Ectodermal cell (in vitro differentiated cells): ENCODE results near the gene RAB11FIP5.

ENCODE experiments used
- H3K27ac ChIP-seq: 2 replicates; pipeline ENCODE4 v1.7.0; 2013; ENCODE audit warnings: mild to moderate bottlenecking, low read depth, low read length; ENCODE audit not compliant: insufficient read depth, poor library complexity, severe bottlenecking
- H3K27me3 ChIP-seq: 2 replicates; pipeline ENCODE4 v1.7.0; 2013; ENCODE audit warnings: mild to moderate bottlenecking, low read length; ENCODE audit not compliant: insufficient read depth, control insufficient read depth, poor library complexity, severe bottlenecking
- H3K36me3 ChIP-seq: one replicate; pipeline ENCODE4 v1.7.0; 2013; ENCODE audit warnings: low read length; ENCODE audit not compliant: control insufficient read depth, insufficient read depth
- H3K4me1 ChIP-seq: one replicate; pipeline ENCODE4 v1.7.0; 2013; ENCODE audit warnings: low read length; ENCODE audit not compliant: control insufficient read depth, insufficient read depth
- H3K4me3 ChIP-seq: 2 replicates; pipeline ENCODE4 v1.7.0; 2013; ENCODE audit warnings: low read depth, low read length, control low read depth; ENCODE audit not compliant: insufficient read depth
- H3K9me3 ChIP-seq: 2 replicates; pipeline ENCODE4 v1.7.0; 2013; ENCODE audit warnings: mild to moderate bottlenecking, low read length, moderate library complexity; ENCODE audit not compliant: control insufficient read depth
- WGBS, 2 experiments: methylation state at CpG; one replicate each; pipeline ENCODE4 v1.1.7; 2013; ENCODE audit warnings: missing lambda C conversion rate in 2 of 2; 5-methylcytosine and 5-hydroxymethylcytosine counted together

RAB11FIP5 gene

DNA sequence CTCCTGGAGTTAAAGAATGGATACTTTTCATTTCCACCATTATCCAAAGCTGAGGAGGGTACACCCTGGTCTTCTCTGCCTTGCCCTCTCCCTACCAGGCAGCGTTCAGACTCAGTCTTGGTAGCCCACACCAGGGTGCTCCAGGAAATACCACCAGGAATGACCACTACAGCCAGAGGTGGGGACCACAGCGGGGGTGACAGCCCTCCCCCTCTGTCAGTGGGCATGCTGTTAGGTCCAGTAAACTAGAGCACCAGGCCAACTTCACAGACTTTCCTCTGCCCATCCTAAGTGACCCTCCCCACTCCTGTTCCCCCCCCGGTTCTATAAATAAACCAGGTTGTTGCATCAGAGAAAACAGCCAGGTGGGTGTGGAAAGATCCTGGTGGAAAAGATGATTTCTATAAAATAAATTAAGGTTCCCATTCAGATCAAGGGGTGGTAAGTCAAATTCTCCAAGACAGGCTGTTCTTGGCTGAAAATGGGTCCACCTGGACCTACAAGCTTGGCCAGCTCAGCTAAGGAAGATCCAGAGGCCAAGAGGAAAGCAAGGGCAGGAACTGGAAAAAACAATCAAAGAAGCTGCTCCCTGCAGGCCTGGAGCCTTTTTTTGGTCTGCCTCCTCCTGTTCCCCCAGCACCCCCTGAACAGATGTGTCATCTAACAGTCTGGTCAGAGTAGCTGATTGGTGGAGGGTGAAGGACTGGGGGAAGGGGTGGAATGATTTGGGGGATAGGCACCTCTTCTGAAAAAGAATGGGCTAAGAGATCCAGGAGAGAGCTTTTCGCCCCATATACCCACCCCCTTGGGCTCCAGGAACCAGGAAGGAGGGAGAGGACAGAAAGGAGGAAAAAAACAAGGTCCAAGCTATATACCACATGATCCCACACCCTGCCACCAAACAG, 2.3 kb downstream of the RAB11FIP5 start:
- 75 to 79% methylated on average over 3 to 4 of the region's 4 CpGs for WGBS, 2 experiments
- Histone ChIP-seq H3K4me1 (peaks cover 12% of the 10 kb centered on the region), H3K27ac (no peak overlapping the region), H3K9me3 (no peaks in the 10 kb centered on the region), H3K4me3 (no peak overlapping the region), H3K27me3 (peaks cover 40% of the 10 kb centered on the region), H3K36me3 (no peaks in the 10 kb centered on the region)

DNA sequence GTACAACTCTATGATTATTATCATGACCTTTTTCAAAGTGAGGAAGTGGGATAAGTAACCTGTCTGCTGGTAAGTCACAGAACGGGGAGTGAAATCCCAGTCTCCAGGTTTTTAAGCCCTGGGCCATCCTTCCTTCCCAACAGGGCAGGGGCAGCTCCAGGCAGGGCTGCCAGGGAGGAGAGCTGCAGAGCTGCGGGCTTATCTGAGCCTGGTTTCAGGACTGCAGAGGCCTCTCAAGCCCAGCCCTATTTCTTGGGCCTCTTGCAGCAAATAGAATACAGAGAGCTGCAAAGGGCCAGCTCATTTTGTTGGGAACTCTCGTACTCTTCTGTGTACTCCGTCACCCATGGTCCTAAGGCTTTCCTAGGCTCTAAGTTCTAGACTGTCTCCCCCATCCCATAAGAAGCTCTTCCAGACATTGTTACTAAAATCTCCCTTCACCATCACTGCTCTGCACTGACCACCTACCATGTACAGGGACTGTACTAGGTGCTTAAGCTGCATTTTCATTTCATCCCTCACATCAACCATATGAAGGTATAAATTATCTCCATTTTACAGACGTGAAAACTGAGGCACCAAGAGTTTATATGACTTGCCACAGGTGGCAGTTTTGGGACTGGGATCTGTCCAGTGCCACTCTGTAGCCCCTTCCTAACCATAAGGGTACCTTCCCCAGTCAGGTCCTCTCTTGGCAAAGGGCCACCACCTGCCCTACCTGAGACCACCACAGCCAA, 3.1 kb downstream of the RAB11FIP5 start:
- peaks cover 40% of the 10 kb centered on the region for H3K27me3 ChIP-seq
- H3K36me3 ChIP-seq: no peaks in the 10 kb centered on the region
- H3K27ac ChIP-seq: no peak overlapping the region
- no peaks in the 10 kb centered on the region for H3K9me3 ChIP-seq
- 92 to 93% methylated on average over 5 of the region's 5 CpGs for whole genome bisulfite sequencing, 2 experiments
- peaks cover 12% of the 10 kb centered on the region for H3K4me1 ChIP-seq
- no peak overlapping the region for H3K4me3 ChIP-seq

DNA sequence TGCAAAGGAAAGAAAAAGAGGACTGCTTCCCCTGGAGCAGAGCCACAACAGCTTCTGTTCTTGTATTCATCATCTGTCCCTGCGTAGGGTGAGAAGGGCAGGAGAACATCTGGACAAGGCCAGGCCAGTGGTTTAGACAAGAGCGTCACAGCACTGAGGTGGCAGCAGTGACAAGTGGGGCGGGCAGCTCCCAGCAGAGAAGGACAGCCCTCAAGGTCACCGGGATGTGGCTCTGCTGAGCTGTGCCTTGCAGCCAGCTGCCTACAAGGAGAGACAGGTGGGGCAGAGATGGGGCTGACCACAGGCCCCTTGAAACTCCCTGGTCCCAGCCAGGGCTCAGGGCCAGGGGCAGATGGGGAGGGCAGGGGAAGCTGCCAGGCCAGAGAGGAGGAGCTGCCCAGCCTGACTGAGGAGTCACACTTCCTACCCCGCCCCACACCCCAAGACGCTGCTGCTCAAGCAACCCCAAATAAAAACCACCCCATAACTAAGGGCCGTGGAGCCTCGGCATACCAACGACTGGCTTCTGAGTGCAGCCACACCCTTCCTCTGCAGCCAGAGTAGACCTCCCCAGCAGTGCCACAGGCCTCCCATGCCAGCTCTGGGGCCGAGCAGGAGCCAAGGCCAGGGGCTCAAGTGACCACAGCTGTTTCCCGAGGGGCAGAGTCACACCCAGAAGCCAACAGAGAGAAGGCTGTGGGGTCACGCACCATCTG, 5.4 kb downstream of the RAB11FIP5 start:
- no peak overlapping the region for H3K4me3 ChIP-seq
- H3K36me3 ChIP-seq: no peaks in the 10 kb centered on the region
- no peak overlapping the region for H3K27ac ChIP-seq
- H3K27me3 ChIP-seq: peaks cover 24% of the 10 kb centered on the region
- 81 to 83% methylated on average over 12 of the region's 12 CpGs for WGBS, 2 experiments
- peaks cover 12% of the 10 kb centered on the region for H3K4me1 ChIP-seq
- no peaks in the 10 kb centered on the region for H3K9me3 ChIP-seq

DNA sequence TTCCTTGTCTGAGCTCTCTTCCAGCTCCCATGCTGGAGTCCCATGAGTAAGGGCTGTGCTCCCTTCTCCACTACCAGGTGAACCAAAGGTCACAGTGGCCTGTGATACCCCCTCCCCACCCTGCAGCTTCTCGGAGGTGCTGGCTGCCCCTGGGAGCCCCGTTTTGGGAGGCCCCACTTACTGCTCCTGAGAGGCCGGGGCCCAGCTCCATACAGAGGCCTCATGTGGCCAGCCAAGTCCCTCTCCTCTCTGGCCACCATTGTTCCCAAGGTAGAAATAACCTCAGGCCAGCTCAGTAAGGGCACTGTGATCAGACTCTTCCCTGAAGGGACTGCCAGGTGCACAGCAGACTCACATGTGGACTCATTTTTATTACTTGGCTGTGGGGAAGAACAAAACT, 6.0 kb downstream of the RAB11FIP5 start:
- WGBS, 2 experiments: 86 to 91% methylated on average over 3 of the region's 3 CpGs

DNA sequence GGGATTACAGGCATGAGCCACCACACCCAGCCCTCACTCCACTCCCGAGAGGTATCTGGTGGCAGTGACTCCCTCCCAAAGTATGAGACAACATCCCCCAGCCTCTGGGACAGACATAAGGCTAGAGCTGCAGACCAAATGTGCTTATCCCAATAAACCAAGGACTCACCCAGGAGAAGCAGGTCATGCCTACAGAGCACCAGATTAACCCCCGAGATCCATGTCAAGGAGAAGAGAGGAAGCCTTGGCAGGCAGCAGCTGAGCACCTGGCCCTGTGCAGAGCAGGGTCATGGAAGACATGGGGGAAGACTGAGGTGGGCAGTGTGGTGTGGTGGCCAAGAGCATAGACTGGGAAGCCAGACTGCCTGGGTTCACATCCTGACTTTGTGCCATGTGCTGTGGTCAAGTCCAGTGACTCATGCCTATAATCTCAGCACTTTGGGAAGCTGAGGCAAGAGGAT, 7.2 kb downstream of the RAB11FIP5 start:
- Histone ChIP-seq H3K4me3 (no peak overlapping the region), H3K36me3 (no peaks in the 10 kb centered on the region), H3K27me3 (peaks cover 5% of the 10 kb centered on the region), H3K4me1 (peaks cover 2% of the 10 kb centered on the region), H3K27ac (no peak overlapping the region), H3K9me3 (no peaks in the 10 kb centered on the region)
- WGBS, 2 experiments: 95% methylated on average over 2 of the region's 2 CpGs

More for the DNA sequence above, 6.0 kb downstream of the RAB11FIP5 start:
- H3K27me3 ChIP-seq: peaks cover 18% of the 10 kb centered on the region
- no peak overlapping the region for H3K27ac ChIP-seq
- H3K4me1 ChIP-seq: peaks cover 12% of the 10 kb centered on the region
- no peak overlapping the region for H3K4me3 ChIP-seq
- no peaks in the 10 kb centered on the region for H3K9me3 ChIP-seq
- no peaks in the 10 kb centered on the region for H3K36me3 ChIP-seq

DNA sequence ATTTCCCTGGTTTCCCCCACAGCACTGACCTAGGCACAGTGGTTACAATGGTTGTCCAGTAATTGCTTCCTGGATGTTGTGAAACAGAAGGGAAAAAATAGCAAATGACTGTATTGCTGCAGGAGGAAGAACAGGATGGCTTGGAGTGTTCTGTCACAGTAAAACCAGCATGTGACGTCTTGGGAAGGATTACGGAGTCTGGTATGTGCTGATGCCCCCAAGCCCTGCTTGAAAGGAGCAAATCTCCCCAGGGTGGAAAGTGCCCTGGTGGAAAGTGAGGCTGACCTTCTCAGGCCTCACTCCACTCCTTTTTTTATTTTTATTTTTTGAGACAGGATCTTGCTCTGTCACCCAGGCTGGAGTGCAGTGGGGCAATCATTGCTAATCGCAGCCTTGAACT, 7.8 kb downstream of the RAB11FIP5 start:
- 85 to 89% methylated on average over 3 of the region's 3 CpGs for WGBS, 2 experiments
- H3K36me3 ChIP-seq: no peaks in the 10 kb centered on the region
- H3K4me1 ChIP-seq: no peaks in the 10 kb centered on the region
- H3K9me3 ChIP-seq: no peaks in the 10 kb centered on the region
- no peak overlapping the region for H3K4me3 ChIP-seq
- H3K27me3 ChIP-seq: no peaks in the 10 kb centered on the region
- H3K27ac ChIP-seq: no peak overlapping the region

GRCh38 chr2:73103018-73103542, 9.7 kb downstream of the RAB11FIP5 start:
- no peak overlapping the region for H3K4me3 ChIP-seq
- no peaks in the 10 kb centered on the region for H3K4me1 ChIP-seq
- H3K36me3 ChIP-seq: no peaks in the 10 kb centered on the region
- no peaks in the 10 kb centered on the region for H3K27me3 ChIP-seq
- no peak overlapping the region for H3K27ac ChIP-seq
- no peaks in the 10 kb centered on the region for H3K9me3 ChIP-seq
- WGBS, 2 experiments: 89 to 90% methylated on average over 2 of the region's 2 CpGs

DNA sequence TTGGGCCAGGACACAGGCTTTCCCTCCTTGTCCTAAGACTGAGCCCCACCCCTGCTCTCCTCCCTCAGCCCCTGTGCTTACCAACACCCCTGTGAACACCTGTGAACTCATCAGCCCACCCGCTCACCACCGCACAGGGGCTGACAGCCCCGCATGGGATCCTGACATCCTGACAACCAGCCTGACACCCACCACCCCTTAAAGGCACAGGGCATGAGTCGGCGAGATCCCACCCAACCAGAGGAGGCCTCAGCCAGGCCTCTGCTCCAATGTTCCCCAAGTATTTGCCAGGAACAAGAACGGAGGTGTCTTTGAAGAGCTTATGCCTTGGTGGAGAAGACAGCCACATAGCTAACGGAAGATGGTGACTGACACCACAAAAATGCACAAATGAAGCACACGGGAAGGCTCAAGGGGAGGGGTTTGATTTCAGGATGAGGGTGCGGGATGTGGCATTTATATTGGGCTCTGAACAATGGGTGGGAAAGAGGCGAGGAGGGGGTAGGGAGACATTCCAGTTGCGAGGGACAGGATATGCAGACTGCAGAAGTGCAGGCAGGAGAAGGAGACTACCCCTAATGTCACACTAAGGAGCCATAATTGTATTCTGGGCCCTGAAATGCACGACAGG, 11.0 kb downstream of the RAB11FIP5 start:
- Histone ChIP-seq H3K9me3 (no peaks in the 10 kb centered on the region), H3K4me1 (no peaks in the 10 kb centered on the region), H3K4me3 (no peak overlapping the region), H3K27ac (no peak overlapping the region), H3K36me3 (no peaks in the 10 kb centered on the region), H3K27me3 (no peaks in the 10 kb centered on the region)
- WGBS, 2 experiments: 74 to 78% methylated on average over 12 of the region's 12 CpGs

DNA sequence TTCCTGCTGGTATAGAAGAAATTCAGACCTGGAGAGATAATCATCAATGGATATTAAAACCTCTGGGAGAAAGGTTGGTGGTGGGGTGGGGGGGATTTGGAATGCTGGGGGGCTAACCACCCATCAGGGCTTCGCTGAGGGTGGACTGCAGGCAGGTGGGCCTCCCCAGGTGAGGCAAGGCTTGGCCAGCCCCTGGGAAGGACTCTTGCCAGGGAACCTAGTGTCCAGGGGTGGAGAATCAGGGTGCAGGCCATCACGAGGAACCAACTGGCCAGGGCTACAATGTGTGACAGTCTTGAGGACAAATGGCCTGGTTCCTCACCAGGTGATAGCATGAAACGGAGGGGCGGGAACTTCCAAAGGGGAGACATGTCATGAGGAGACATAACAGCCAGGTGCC, 11.8 kb downstream of the RAB11FIP5 start:
- 94 to 96% methylated on average over 4 of the region's 4 CpGs for WGBS, 2 experiments
- H3K36me3 ChIP-seq: no peaks in the 10 kb centered on the region
- H3K27me3 ChIP-seq: no peaks in the 10 kb centered on the region
- no peaks in the 10 kb centered on the region for H3K9me3 ChIP-seq
- no peaks in the 10 kb centered on the region for H3K4me1 ChIP-seq
- H3K4me3 ChIP-seq: no peak overlapping the region
- no peak overlapping the region for H3K27ac ChIP-seq
